NB4 (cell line): ENCODE measurements around the gene LMCD1.

Source experiments
- CTCF ChIP-seq: IDR thresholded peaks from one replicate; pipeline ENCODE4 v1.5.1; 2012; ENCODE audit warnings: low read depth, low read length
- MAX ChIP-seq: IDR thresholded peaks from 2 replicates; pipeline ENCODE4 v1.6.1; 2011; ENCODE audit warnings: low read depth, low read length
- POLR2A ChIP-seq: IDR thresholded peaks from 2 replicates; pipeline ENCODE4 v1.6.1; 2011; ENCODE audit warnings: mild to moderate bottlenecking; ENCODE audit not compliant: insufficient read length; ENCODE audit errors: extremely low read depth

- TF ChIP-seq CTCF: no peak
- no peak for TF ChIP-seq POLR2A
- TF ChIP-seq MAX: no peak
Observed at GRCh38 chr3:8516783-8517182, 15.2 kb downstream of the LMCD1 start.
